GM21619 (cell line): ENCODE results near the gene ARL4D.
"Not testable (repeated sequence)": the region's sequence is repeated elsewhere in the genome, so short reads cannot be mapped to it uniquely, and the experiment has no call there.

ENCODE experiments used
- ATAC-seq: cut with Tn5 transposase; IDR thresholded peaks from one replicate; pipeline ENCODE4 v1.9.1; 2021; ENCODE audit not compliant: unreplicated experiment

ARL4D gene

GRCh38 chr17:43393944-43394482, 4.8 kb upstream of the ARL4D start:
- ATAC-seq = no peak

- ATAC-seq = not testable (repeated sequence)
Measured at GRCh38 chr17:43394696-43395095, 4.1 kb upstream of the ARL4D start.

DNA sequence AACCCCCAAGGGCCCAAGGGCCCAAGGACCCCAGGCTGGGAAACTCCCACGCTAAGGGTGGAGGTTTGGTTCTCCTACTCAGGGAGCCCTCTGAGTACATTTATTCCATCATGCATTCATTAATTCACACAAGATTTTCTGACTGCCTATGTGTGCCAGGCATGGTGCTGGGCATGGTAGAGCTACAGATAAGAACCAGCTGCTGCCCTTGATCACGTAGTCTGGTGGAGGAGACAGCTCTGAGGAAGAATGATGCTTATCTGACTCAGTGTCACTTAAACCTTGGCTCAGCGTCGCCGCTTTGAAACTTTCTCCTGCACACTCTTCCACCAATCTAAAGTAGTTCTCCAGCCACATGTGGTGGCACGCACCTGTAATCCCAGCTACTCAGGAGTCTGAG, 3.6 kb upstream of the ARL4D start:
- ATAC-seq = no peak

- ATAC-seq = no peak
Measured at GRCh38 chr17:43396491-43397060, 2.2 kb upstream of the ARL4D start.

DNA sequence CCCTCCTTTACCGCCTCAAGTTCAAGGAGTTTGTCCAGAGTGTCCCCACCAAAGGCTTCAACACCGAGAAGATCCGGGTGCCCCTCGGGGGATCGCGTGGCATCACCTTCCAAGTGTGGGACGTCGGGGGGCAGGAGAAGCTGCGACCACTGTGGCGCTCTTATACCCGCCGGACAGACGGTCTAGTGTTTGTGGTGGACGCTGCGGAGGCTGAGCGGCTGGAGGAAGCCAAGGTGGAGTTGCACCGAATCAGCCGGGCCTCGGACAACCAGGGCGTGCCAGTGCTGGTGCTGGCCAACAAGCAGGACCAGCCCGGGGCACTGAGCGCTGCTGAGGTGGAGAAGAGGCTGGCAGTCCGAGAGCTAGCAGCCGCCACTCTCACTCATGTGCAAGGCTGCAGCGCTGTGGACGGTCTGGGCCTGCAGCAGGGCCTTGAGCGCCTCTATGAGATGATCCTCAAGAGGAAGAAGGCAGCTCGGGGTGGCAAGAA, 1.1 kb downstream of the ARL4D start:
- no peak for ATAC-seq

DNA sequence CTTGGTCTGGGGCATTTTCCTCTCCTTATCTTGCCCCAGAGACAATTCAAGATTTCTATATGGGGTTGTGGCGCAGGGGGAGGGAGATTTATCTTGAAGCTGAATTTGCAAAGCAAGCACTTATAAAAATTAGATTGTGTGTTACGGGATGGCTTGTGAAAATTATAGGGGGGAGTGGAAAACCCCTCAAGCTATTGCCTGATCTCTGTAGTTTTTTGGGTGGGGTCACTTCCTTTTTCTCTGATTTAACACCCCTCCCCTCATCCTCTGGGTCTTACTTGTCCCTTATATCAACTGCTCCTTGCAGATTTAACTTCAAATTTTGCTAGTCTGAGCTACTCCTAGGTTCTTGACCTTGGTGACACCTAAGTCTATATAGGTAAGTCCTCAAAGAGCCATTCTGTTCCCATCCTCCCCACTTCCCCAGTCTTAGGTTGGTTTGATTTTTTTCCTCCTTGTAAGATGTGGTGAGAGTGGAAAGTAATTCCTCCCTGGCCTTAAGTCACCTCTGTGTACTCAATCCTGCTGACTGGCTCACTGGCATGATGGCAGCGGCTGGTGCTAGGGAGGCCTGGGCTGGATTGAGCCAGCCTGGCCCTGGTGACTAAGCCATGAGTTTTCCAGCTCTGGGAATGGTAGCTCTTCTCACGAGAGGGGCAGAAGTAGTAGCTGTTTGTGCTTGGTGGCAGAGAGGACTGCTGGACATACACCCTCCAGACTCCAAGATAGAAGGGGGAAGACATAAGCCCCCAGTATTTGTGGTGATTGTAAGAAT, 2.3 kb downstream of the ARL4D start:
- ATAC-seq = no peak

DNA sequence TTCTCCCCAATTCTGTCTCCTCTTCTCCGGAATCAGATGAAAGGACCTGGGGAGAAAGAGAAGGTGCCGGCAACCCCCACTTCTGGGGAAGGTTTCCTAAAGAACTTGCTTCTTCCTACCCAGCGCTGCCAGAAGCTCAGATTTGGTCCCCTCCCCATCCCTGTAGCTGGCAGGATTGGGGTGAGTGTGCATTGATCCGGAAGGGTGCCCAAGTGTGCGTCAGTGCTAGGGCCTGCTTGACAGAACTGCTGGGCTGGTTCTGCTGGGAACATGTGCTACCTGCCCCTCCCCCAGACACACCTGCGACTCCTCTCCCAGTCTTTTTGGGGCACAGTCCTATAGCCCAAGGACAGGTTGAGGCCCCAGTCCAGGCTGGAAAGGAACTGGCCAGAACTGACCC, 3.3 kb downstream of the ARL4D start:
- ATAC-seq = no peak

DNA sequence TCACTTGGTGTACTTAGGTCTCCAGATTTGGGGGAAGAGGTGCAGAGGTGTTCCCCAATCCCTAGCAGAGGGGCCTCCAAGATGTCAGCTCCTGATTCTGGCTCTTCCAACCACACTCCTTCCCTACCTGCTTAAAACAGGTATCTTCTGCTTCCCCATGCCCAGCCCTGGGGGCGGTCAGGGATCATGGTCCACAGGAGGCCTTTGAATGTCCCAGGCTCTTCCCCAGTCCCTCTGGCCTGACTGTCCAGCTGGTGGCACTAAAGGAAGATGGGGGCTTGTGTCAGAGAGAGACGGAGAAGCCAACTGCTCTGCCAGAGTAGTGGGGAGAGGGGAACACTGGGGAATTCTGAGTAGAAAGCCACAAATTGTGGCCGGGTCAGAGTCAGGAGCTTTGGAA, 3.8 kb downstream of the ARL4D start:
- no peak for ATAC-seq

DNA sequence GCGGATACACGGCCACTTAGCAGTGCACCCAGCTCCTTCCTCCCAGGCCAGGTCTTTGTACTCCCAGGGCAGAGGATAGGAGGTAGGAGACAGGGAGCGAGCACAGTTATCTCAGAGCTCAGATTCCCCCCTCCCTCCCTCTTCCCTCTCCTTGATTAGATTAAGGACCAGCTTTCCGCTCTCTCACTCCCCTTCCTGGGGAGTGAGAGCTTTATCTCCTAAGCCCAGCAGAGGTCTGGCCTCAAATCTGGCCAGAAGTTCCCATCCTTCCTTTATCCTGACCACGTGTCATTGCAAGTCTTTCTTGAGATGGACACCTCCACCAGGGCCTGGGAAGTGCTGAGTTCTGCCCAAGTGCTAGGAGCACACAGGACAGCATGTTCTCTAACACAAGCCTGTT, 5.1 kb downstream of the ARL4D start:
- no peak for ATAC-seq

DNA sequence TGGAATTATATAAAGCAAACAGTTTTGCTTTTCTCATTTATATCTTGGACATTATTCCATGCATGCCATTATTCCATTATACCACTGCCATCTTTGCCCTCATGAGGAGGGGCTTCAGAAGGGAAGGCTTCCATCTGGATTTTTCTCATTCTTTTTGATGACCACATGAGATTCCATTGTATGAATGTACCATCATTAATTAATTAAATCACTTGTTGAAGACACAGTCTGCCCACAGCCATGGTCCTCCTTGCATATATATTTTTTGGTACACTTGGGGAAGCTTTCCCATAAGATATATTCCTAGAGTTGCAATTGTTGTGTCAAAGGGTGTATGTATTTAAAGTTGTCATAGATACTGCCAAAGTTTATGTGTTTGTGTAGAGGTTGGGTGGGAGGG, 7.1 kb downstream of the ARL4D start:
- ATAC-seq = no peak

DNA sequence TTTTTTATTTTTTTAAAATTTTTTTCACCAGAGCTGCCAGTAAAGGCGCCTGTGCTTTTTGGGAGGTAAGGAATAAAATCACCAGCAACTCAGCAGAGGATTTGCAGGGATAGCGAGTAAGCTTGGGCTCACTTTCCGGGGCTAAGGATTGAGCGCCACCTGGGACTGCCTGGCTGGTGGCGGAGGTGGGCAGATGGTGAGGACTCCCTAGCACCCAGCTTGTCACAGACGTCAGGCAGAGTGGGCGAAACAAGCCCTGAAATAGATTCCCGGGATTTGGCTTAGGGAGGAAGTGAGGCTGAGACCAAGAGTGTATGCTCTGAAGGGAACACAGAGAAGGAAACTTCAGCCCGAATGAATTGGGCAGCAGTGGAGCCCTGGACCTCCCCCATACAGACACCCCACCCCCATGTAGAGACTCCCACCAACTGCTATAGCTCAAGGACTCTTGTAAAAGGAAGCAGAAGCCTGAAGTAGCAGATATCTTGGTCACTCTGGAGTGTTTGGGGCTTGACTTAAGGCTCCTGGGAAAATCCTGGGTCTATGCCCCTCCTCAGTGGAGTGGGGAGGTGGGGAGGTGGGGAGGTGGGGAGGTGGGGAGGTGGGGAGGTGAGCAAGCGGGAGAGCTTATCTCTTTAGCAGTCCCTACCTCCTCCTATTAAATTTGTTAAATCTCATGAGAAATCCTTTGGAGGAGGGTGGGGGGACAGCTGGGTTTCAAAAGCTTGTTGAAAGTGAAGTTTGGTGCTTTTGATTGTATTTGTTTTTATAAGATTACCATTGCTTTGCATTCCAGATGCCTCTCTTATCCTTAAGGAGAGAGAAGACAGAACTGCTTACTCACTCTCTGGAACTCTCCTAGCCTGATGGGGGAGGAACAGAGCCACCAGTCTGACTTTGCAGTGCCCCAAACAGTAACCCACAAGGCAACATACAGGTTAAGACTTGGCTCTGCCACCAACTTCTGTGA, 8.2 kb downstream of the ARL4D start:
- no peak for ATAC-seq

- no peak for ATAC-seq
Measured at GRCh38 chr17:43409131-43409530, 10.3 kb downstream of the ARL4D start.

- no peak for ATAC-seq
Measured at GRCh38 chr17:43410557-43411368, 12.0 kb downstream of the ARL4D start.

DNA sequence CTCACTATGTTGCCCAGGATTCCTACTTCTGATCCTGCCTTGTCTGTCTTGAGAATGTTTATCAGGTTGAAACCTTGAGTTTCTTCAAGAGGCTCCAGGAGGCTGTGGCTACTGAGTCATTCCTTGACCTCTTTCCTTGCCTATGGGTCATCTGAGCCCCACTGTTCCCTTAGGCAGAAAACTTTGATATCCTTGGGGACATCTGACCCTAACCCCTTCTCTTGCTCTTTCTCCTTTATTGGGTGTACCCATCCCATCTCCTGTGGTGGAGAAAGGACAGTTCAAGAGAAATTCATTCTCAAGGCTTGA, 12.5 kb downstream of the ARL4D start:
- ATAC-seq = no peak

GRCh38 chr17:43411749-43412148, 13.0 kb downstream of the ARL4D start:
- no peak for ATAC-seq

- no peak for ATAC-seq
Measured at GRCh38 chr17:43412166-43412565, 13.4 kb downstream of the ARL4D start.

GRCh38 chr17:43416998-43417890, 18.5 kb downstream of the ARL4D start:
- ATAC-seq = no peak

DNA sequence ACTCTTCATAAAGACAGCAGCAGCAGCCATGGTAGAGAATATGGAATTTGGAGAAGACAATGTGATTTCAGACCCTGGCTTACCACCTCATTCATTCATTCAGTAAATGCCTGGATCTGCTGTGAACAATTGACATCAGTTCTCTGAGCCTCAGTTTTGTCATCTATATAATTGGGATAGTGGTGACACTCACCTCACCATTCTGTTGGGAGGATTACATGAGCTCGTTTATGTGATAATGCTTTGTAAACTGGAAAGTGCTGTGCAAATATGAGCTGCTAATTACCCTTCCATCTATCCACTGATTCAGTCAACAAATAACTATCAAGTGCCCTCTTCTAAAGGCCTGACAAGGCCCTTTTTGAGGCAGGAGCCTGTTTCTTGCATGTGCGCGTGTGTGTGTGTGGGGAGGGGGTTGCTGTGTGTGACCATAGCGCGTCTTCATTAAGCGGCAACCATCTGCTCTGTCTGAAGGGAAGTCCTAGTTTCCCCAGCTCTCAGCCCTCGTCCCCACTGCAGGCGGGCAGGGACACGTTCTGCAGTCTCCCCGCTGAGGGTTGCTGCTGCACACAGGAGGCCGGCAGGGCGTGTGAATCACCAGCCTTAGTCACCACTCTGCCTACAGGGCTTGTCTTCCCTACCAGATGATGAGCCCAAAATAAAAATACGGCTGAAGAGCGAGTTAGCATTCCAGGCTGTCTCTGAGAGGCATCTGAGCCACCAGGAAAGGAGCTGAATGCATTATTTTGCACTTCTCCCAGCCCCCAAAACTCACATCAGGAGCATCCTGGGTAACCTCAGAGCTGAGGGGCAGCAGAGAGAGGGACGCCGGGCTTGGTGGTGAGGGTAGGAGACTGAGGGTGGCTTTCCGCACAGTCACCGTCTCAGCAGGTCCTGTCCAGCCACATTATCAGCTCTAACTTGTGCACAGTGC, 19.9 kb downstream of the ARL4D start:
- ATAC-seq = no peak
